Stimulated activated memory B cell treated with anti-CD40 and anti-IgM and Interleukin-4, amounts not matched to agents 10 μg/mL and 1 μg/mL and 100 μg/mL, for 72 hours (primary cell): ENCODE measurements around the gene KIR2DL4.
"Not testable (repeated sequence)": the region's sequence is repeated elsewhere in the genome, so short reads cannot be mapped to it uniquely, and the experiment has no call there.

ENCODE experiments used
- ATAC-seq: fragments of 150-1000 bp; cut with Tn5 transposase; 2 replicates; pipeline ENCODE4 v1.10.0; 2021
- H3K27ac Mint-ChIP-seq: one replicate; pipeline ENCODE4 v1.8.0; 2022; ENCODE audit warnings: mild to moderate bottlenecking, mixed read lengths
- H3K27me3 Mint-ChIP-seq: one replicate; pipeline ENCODE4 v1.8.0; 2022; ENCODE audit warnings: mixed read lengths
- H3K36me3 Mint-ChIP-seq: one replicate; pipeline ENCODE4 v1.8.0; 2022; ENCODE audit warnings: mixed read lengths
- H3K4me1 Mint-ChIP-seq: one replicate; pipeline ENCODE4 v1.8.0; 2022; ENCODE audit warnings: mixed read lengths
- H3K4me3 Mint-ChIP-seq: one replicate; pipeline ENCODE4 v1.8.0; 2022; ENCODE audit warnings: mild to moderate bottlenecking, moderate library complexity, mixed read lengths
- H3K9me3 Mint-ChIP-seq: one replicate; pipeline ENCODE4 v1.8.0; 2022; ENCODE audit warnings: mixed read lengths

KIR2DL4 gene

DNA sequence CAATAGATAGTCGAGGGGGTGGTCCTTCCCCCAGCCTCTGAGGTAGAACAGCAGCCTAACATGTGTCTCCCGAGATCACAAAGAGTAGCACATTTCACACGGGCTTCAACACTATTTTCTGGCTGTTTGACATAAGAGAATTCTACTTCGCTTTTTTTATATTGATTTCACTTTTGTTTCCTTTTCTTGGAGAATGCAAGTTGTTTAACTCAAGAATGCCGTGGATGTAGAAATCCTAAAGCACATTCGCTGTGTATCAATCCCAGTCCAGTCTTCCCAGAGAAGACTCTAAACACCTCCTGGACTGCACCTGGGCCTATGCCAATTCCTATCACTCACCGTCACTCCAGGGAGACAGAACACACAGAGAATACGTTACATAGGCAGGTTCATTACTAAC, 24.7 kb downstream of the KIR2DL4 start:
- not testable (repeated sequence) for H3K4me1 Mint-ChIP-seq, H3K36me3 Mint-ChIP-seq, H3K4me3 Mint-ChIP-seq, H3K27ac Mint-ChIP-seq, ATAC-seq, H3K9me3 Mint-ChIP-seq
- H3K27me3 Mint-ChIP-seq = peaks cover 15% of the 10 kb centered on the region

- not testable (repeated sequence) for H3K36me3 Mint-ChIP-seq, H3K4me1 Mint-ChIP-seq, H3K9me3 Mint-ChIP-seq, H3K4me3 Mint-ChIP-seq, ATAC-seq, H3K27ac Mint-ChIP-seq
- H3K27me3 Mint-ChIP-seq = peaks cover 29% of the 10 kb centered on the region
These were observed 29.1 kb downstream of the KIR2DL4 start, which contains the start of gene KIR2DS4 for GRCh38 chr19:54832496-54832895. KIR2DS4 (plus strand) TSS chr19:54832676.

DNA sequence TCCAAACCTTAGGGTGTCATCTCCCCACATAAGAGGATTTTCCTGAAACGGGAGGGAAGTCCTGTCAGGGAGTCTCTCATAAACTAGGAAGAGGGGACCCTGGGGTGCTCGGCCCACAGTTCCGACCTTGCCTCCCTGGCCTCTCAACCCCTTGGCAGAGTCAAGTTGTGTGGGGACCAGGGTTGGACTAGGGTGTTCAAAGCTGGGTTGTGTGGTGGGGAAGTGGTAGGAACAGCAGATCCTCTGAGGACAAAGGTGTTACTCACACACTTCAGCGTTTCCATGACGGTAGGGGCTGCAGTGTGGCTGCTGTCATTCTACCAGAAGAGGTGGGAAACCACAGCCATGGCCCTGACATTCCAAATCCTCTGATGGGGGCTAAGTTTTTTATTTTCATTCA, 31.7 kb downstream of the KIR2DL4 start:
- H3K4me3 Mint-ChIP-seq, H3K4me1 Mint-ChIP-seq, H3K36me3 Mint-ChIP-seq, H3K27ac Mint-ChIP-seq, ATAC-seq: not testable (repeated sequence)
- Mint-ChIP-seq H3K27me3 (peaks cover 36% of the 10 kb centered on the region), H3K9me3 (peaks cover 13% of the 10 kb centered on the region)

GRCh38 chr19:54837522-54837921, 34.1 kb downstream of the KIR2DL4 start:
- H3K36me3 Mint-ChIP-seq, H3K27ac Mint-ChIP-seq, ATAC-seq, H3K4me3 Mint-ChIP-seq, H3K4me1 Mint-ChIP-seq: not testable (repeated sequence)
- peaks cover 12% of the 10 kb centered on the region for H3K9me3 Mint-ChIP-seq
- H3K27me3 Mint-ChIP-seq = peaks cover 29% of the 10 kb centered on the region

- not testable (repeated sequence) for ATAC-seq, H3K4me1 Mint-ChIP-seq, H3K36me3 Mint-ChIP-seq, H3K27ac Mint-ChIP-seq, H3K4me3 Mint-ChIP-seq, H3K9me3 Mint-ChIP-seq
- peaks cover 19% of the 10 kb centered on the region for H3K27me3 Mint-ChIP-seq
These were observed 39.8 kb downstream of the KIR2DL4 start for GRCh38 chr19:54843171-54843570.

DNA sequence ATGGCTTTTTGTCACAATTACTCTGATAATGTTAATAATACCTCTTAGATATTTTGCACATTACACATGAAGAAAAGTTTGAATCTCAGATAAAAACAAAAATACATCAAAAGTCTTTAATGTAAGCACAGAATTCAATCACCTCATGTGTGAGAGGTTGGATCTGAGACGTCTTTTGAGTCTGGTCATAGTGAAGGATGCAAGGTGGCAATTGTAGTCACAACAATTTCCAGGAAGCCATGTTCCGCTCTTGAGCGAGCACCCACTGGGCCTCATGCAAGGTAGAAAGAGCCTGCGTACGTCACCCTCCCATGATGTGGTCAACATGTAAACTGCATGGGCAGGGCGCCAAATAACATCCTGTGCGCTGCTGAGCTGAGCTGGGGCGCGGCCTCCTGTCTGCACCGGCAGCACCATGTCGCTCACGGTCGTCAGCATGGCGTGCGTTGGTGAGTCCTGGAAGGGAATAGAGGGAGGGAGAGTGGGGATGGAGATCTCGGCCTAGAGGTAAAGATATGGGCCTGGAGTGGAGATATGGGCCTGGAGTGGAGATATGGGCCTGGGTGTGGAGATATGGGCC, 46.7 kb downstream of the KIR2DL4 start, which contains the start of gene KIR3DL2:
TSS of gene KIR3DL2 (plus strand) at position 383 of the 580 bp plus-strand sequence. CDS start at position 416, 33 bp downstream.
- not testable (repeated sequence) for H3K27ac Mint-ChIP-seq, H3K9me3 Mint-ChIP-seq, ATAC-seq, H3K36me3 Mint-ChIP-seq, H3K4me1 Mint-ChIP-seq, H3K4me3 Mint-ChIP-seq
- H3K27me3 Mint-ChIP-seq = peaks cover 28% of the 10 kb centered on the region

GRCh38 chr19:54850930-54851329, 47.5 kb downstream of the KIR2DL4 start:
- peaks cover 5% of the 10 kb centered on the region for H3K9me3 Mint-ChIP-seq
- no peaks in the 10 kb centered on the region for H3K36me3 Mint-ChIP-seq

GRCh38 chr19:54851353-54851752, 47.9 kb downstream of the KIR2DL4 start:
- Mint-ChIP-seq H3K27ac (no peak overlapping the region), H3K9me3 (peaks cover 5% of the 10 kb centered on the region), H3K27me3 (peaks cover 28% of the 10 kb centered on the region), H3K36me3 (no peaks in the 10 kb centered on the region), H3K4me1 (no peaks in the 10 kb centered on the region), H3K4me3 (no peak overlapping the region)
- no peak for ATAC-seq

More at GRCh38 chr19:54850930-54851329, 47.5 kb downstream of the KIR2DL4 start:
- H3K27me3 Mint-ChIP-seq = peaks cover 28% of the 10 kb centered on the region
- H3K4me1 Mint-ChIP-seq = no peaks in the 10 kb centered on the region
- no peak for ATAC-seq
- H3K27ac Mint-ChIP-seq = no peak overlapping the region
- no peak overlapping the region for H3K4me3 Mint-ChIP-seq

- not testable (repeated sequence) for H3K4me1 Mint-ChIP-seq, H3K4me3 Mint-ChIP-seq, H3K27ac Mint-ChIP-seq, H3K36me3 Mint-ChIP-seq, H3K9me3 Mint-ChIP-seq, ATAC-seq
- H3K27me3 Mint-ChIP-seq = peaks cover 27% of the 10 kb centered on the region
These were observed 51.8 kb downstream of the KIR2DL4 start for GRCh38 chr19:54855241-54855640.

DNA sequence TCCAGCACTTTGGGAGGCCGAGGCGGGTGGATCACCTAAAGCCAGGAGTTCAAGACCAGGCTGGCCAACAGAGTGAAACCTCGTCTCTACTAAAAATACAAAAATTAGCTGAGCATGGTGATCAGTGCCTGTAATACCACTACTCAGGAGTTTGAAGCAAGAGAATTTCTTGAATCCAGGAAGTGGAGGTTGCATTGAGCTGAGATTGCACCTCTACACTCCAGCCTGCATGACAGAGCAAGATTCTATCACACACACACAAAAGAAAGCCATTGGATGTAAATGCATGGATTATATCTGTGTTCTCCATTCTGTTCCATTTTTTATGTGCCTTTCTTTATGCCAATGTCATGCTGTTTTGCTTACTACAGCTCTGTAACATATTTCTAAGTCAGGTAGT, 55.1 kb downstream of the KIR2DL4 start:
- H3K4me1 Mint-ChIP-seq, H3K27ac Mint-ChIP-seq, ATAC-seq, H3K9me3 Mint-ChIP-seq, H3K36me3 Mint-ChIP-seq, H3K4me3 Mint-ChIP-seq: not testable (repeated sequence)
- H3K27me3 Mint-ChIP-seq = peaks cover 26% of the 10 kb centered on the region

DNA sequence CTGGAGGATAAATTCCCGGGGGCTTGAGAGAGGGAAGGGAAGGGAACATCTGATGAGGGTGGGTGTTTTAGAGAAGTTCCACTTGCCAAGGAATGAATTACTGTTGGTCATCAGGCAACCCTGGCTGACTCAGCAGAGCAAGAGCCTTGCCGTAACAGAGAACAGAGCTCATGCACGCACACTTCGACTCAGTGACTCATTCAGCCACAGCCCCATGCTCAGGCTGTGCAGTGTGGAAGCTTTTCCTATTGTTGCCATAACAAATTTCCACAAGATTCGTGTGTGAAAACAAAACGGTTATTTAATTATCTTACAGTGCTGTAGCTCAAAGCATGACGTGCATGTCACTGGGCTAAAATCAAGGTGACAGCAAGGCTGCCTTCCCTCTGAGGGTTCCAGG, 56.0 kb downstream of the KIR2DL4 start:
- H3K27ac Mint-ChIP-seq, H3K9me3 Mint-ChIP-seq, H3K4me3 Mint-ChIP-seq, H3K36me3 Mint-ChIP-seq, H3K4me1 Mint-ChIP-seq, ATAC-seq: not testable (repeated sequence)
- H3K27me3 Mint-ChIP-seq = peaks cover 24% of the 10 kb centered on the region

- H3K9me3 Mint-ChIP-seq, H3K4me1 Mint-ChIP-seq, ATAC-seq, H3K36me3 Mint-ChIP-seq, H3K4me3 Mint-ChIP-seq, H3K27ac Mint-ChIP-seq: not testable (repeated sequence)
- peaks cover 39% of the 10 kb centered on the region for H3K27me3 Mint-ChIP-seq
These were observed 60.0 kb downstream of the KIR2DL4 start for GRCh38 chr19:54863459-54863858.
